LNCAP (cell line): ENCODE data around the gene UFSP2.

Experiments used
- CTCF ChIP-seq: fragments of 450-650 bp; IDR thresholded peaks from 2 replicates; pipeline ENCODE4 v1.5.1; 2017; ENCODE audit warnings: mild to moderate bottlenecking

The UFSP2 gene

GRCh38 chr4:185370268-185370949 lies 55.4 kb downstream of the UFSP2 start:
- TF ChIP-seq CTCF: no peak

GRCh38 chr4:185369731-185370130 lies 56.0 kb downstream of the UFSP2 start:
- TF ChIP-seq CTCF: no peak

GRCh38 chr4:185364886-185365285 lies 60.9 kb downstream of the UFSP2 start:
- no peak for TF ChIP-seq CTCF

GRCh38 chr4:185363251-185363650 lies 62.5 kb downstream of the UFSP2 start:
- TF ChIP-seq CTCF: no peak

- no peak for TF ChIP-seq CTCF
Observed at GRCh38 chr4:185361872-185362271, 63.9 kb downstream of the UFSP2 start.

GRCh38 chr4:185359767-185360446 lies 65.9 kb downstream of the UFSP2 start:
- TF ChIP-seq CTCF: no peak

GRCh38 chr4:185358959-185359358 lies 66.8 kb downstream of the UFSP2 start:
- no peak for TF ChIP-seq CTCF
